Measurements from ENCODE around the gene SFI1. TPM values are rescaled to one million over a fixed set of nuclear protein-coding genes. Genes with fewer than 3 reads are reported as not detected.
A peak's percentile ranks its signal among the peaks of the same experiment; 100 is the strongest.
"Not testable (repeated sequence)": the region's sequence is repeated elsewhere in the genome, so short reads cannot be mapped to it uniquely, and the experiment has no call there.

Gene SFI1, protein sequence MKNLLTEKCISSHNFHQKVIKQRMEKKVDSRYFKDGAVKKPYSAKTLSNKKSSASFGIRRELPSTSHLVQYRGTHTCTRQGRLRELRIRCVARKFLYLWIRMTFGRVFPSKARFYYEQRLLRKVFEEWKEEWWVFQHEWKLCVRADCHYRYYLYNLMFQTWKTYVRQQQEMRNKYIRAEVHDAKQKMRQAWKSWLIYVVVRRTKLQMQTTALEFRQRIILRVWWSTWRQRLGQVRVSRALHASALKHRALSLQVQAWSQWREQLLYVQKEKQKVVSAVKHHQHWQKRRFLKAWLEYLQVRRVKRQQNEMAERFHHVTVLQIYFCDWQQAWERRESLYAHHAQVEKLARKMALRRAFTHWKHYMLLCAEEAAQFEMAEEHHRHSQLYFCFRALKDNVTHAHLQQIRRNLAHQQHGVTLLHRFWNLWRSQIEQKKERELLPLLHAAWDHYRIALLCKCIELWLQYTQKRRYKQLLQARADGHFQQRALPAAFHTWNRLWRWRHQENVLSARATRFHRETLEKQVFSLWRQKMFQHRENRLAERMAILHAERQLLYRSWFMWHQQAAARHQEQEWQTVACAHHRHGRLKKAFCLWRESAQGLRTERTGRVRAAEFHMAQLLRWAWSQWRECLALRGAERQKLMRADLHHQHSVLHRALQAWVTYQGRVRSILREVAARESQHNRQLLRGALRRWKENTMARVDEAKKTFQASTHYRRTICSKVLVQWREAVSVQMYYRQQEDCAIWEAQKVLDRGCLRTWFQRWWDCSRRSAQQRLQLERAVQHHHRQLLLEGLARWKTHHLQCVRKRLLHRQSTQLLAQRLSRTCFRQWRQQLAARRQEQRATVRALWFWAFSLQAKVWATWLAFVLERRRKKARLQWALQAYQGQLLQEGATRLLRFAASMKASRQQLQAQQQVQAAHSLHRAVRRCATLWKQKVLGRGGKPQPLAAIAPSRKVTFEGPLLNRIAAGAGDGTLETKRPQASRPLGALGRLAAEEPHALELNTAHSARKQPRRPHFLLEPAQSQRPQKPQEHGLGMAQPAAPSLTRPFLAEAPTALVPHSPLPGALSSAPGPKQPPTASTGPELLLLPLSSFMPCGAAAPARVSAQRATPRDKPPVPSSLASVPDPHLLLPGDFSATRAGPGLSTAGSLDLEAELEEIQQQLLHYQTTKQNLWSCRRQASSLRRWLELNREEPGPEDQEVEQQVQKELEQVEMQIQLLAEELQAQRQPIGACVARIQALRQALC
- 33.4 TPM for total RNA-seq

DNA sequence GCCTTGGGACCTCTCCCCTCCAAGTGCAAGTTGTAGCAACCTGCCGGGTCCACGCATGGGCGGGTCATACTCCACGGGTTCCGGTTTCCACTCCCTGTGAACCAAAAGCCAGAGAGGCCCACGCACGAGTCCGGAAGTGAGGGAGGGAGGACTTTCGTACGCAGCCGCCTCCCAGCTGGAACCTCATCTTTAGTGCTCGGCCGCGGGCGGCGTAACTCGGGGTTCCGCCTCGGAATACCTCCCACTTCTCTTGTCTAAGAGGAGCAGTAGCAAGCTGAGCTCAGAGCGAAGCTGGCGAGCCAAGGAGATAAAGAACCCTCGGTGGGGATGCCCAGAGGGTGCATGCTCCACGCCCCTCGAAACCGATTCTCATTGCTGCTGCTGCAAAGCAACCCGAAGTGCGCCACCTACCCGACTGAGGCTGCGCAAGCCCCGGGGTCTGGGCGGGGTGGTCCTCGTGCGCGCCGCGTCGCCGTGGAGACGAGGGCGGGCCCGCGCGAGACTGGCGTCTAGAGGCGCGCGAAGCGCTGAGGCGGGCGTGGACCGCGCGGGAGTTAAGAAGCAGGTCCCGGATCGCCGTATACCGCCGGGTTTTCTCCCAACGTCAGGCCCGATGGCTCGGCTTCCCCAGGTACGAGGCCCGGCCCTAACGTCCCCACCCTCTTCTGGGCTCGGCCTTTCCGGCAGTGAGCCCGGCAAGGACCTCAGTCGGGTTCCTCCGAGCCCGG lies at the start of gene SFI1:
Gene SFI1, plus strand, starts transcription at position 530 of the 728 bp plus-strand sequence. CDS start 11,749 bp downstream, outside the sequence.
- DNase-seq (ENCODE audit: low read depth in 2 of 3, low spot score in 2 of 3): peak; percentile 89 to 95 (median 95)

DNA sequence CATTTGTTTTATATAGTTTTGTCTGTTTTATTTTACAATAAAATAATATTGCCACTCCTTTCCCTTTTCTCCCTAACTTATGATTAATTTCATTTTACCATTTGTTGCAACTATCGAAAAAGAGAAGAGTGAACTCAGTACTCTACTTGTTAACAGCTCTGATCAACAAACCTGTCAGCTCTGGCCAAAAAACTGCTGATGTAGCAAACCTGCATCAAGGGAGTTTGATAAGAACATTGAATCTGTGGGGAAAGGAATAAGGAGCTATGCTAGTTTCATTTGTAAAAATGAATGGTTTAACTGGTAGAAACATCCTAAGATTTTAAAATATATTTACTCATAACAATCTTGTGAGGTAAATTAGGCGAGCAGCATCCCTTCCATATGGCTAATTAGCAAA lies 49.6 kb upstream of the SFI1 start:
- DNase-seq (ENCODE audit: low read depth in 2 of 3, low spot score in 2 of 3): no peak

DNA sequence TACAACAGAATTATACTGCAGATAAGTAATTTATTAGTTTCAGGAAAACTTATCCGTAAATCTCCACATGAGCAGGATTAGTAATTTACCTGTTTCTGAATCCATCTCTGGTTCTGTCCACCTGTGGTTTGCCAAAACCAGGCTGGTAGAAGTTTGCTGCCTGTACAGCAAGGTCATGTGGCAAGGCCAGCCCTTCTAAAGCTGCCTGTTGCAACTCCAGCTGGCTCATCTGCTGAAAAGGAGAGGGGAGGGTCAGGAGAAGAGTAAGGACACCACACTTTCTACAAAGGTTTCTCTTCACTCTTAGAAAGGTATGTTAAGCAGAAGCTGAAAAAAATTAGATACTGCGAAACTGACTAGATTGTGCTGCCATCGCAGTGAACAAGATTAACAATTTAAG lies 49.0 kb upstream of the SFI1 start:
- DNase-seq (ENCODE audit: low read depth in 2 of 3, low spot score in 2 of 3): no peak

DNA sequence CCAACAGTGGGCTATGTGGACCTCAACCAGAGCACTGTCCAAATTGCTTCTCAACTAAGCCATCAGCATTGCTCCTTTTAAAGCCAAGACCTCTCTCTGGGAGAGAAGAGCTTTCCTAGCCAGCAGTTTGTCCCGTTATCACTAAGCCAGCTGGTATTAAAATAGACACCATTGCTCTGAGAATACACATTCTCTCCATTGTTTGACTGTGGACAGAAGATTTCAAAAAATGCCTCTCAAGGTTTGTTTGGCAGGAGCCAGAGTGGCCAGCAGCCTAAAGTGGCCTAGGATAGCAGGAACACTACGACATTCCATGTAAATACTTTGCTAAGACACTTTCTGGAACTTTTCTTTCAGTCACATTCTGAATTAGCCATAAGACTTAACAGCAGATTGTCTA lies 48.0 kb upstream of the SFI1 start:
- no peak for DNase-seq (ENCODE audit: low read depth in 2 of 3, low spot score in 2 of 3)

DNA sequence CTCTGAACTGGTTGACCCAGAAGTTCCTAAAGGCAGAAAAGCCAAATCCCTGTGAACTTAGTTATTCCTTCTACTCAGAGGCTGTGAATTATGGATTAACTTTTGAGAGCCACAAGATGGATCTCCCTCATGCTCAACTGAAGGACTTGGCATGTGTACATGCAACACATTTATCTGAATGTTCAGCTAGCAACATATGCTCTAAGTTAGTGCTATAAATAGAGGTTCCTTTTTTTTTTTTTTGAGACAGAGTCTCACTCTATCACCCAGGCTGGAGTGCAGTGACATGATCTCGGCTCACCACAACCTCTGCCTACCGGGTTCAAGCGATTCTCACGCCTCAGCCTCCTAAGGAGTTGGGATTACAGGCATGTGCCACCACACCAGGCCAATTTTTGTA lies 46.8 kb upstream of the SFI1 start:
- DNase-seq (ENCODE audit: low read depth in 2 of 3, low spot score in 2 of 3): peak in 1 of 3 donors; percentile 7

DNA sequence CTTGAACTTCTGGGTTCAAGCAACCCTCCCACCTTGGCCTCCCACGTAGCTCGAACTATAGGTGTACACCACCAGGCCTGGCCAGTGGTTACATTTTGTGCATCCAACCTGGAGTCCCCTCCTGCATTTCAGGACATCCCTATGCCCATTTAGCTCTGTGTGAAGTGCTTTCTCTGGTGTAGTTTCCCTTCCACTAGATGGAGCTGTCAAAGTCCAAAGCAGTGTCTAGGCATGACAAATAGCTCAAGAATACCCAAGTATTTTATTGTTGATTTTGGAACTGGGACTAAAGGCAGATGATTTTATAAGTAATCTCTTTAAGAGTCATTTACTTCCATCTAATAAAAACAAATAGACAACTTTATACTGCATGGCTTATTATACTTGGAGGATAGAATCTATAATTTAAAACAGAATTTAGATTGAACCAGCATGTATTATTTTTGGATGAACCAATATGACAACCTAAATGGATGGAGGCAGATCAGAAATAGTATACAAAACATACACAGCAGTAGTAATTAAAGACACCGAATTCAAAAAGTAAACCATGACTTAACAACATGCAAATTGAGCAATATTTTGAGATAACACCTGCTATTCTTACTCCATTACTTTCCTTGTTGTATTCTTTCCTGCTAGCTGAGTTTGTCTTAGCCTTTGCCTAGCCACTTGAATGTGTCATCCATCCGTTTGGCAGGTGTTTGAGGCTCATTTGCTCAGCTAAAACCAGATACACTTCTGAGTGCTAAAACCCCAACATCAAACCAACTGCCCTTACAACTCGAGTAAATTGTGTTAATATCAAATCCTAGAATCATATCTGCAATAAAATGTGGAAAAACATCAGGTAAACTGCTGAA lies 44.4 kb upstream of the SFI1 start:
- DNase-seq (ENCODE audit: low read depth in 2 of 3, low spot score in 2 of 3): peak in 2 of 3 donors; percentile 42 to 62

DNA sequence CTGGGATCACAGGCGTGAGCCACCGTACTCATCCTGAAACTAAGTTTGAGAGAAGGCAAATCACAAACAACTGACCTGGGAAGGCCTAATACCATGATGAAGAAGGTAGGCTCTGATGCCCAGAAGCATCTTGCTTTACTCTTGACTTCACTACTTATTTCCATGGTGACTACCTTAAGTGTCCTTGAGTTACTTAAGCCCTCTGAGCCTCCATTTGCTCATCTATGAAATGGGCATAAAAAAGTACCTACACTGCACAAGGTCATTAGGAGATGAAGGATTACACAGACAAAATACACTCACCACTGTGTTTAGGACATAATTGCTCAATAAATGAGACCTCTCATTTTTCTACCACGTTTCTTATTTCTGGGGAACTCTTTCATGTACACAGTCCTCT lies 34.6 kb upstream of the SFI1 start:
- no peak for DNase-seq (ENCODE audit: low read depth in 2 of 3, low spot score in 2 of 3)

DNA sequence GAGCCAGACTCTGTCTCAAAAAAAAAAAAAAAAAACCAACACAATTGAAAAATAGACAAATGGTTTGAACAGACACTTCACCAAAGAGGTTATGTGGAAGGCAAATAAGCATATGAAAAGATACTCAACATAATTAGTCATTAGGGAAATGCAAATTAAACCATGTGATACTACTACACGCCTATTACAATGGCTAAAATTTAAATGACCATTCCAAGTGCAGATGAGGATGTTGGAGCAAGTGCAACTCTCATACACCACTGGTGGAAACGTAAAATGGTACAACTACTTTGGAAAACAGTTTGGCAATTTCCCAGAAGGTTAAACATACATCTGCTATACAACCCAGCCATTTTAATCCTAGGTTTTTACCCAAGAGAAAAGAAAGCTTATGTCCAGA lies 31.0 kb upstream of the SFI1 start:
- no peak for DNase-seq (ENCODE audit: low read depth in 2 of 3, low spot score in 2 of 3)

DNA sequence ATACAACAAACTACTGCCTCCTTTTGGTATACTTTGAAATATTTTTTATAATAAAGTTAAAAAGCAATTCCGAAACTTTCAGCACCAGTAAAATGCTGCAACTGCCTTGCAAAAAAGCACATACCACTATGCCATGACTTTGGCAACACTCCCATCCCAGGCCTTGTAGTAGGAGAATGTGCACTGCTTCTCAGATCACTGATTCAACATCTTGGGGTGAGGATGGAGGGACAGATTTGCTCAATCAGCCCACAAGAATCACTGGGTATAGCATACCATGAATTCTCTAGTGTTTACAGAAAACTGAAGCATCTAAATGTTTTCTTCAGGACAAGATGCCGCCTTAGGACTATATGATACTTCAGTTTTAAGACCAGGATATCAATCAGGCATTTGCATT lies 21.6 kb upstream of the SFI1 start:
- DNase-seq (ENCODE audit: low read depth in 2 of 3, low spot score in 2 of 3): no peak

DNA sequence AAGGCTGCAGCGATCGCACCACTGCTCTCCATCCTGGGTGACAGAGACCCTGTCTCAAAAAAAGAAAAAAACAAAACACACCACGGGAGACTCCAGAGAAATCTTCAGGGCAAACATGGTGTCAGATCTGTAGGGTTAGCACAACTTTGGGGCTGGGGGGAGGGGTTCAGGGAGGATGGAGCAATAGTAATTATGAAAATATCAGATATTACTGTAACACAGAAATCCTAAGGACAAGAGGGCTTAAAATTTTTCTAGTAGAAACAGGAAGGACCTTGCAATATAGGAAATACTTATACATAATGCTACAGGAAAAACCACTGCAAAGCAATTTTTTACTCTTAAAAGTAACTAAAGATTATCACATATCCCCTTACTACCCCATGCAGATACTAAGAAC lies 20.5 kb upstream of the SFI1 start:
- DNase-seq (ENCODE audit: low read depth in 2 of 3, low spot score in 2 of 3): no peak

DNA sequence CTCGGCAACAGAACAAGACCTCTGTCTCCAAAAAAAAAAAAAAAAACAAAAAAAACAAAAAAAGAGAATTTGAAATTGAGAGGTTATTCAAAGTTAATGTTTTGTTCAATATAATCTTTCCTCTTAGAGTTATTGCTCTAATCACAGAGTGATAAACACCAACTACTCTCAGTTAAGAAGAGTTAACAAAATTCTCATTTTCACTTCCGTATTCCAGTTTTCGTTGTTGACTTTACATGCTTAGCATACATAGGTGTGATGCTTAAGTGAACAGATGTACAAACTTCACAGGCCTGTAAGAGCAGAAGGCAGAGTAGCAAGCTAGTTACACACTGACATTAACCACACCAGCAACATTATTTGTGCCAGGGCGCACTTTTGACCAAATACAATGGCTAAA lies 19.0 kb upstream of the SFI1 start:
- no peak for DNase-seq (ENCODE audit: low read depth in 2 of 3, low spot score in 2 of 3)

DNA sequence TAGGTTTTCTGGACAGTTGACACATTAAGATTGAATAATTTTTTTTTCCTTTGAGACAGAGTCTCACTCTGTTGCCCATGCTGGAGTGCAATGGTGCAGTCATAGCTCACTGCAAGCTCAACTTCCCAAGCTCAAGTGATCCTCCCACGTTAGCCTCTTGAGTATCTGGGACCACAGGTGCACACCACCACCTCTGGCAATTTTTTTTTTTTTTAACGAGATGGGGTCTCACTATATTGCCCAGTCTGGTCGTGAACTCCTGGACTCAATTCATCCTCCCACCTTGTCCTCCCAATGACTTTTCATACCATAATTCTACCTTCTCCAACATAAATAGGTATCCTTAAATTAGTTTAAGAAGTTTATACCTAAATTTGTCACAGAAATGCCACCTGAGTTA lies 15.2 kb upstream of the SFI1 start:
- no peak for DNase-seq (ENCODE audit: low read depth in 2 of 3, low spot score in 2 of 3)

DNA sequence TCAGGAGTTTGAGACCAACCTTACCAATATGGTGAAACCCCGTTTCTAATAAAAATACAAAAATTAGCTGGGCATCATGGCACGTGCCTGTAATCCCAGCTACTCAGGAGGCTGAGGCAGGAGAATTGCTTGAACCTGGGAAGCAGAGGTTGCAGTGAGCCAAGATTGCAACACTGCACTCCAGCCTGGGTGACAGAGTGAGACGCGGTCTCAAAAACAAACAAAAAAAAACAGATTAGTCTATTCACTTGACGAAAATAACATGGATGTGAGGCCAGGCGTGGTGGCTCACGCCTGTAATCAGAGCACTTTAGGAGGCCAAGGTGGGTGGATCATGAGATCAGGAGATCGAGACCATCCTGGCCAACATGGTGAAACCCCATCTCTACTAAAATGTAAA lies 13.9 kb upstream of the SFI1 start:
- DNase-seq (ENCODE audit: low read depth in 2 of 3, low spot score in 2 of 3): not testable (repeated sequence)

DNA sequence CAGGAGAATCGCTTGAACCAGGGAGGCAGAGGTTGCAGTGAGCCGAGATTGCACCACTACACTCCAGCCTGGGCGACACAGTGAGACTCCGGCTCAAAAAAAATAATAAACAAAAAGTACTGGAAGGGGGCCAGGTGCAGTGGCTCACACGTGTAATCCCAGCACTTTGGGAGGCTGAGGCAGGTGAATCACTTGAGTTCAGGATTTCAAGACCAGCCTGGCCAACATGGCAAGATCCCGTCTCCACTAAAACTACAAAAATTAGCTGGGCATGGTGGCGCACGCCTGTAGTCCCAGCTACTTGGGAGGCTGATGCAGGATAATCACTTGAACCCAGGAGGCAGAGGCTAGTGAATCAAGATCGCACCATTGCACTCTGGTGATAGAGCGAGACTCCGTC lies 10.0 kb upstream of the SFI1 start:
- DNase-seq (ENCODE audit: low read depth in 2 of 3, low spot score in 2 of 3): not testable (repeated sequence)

DNA sequence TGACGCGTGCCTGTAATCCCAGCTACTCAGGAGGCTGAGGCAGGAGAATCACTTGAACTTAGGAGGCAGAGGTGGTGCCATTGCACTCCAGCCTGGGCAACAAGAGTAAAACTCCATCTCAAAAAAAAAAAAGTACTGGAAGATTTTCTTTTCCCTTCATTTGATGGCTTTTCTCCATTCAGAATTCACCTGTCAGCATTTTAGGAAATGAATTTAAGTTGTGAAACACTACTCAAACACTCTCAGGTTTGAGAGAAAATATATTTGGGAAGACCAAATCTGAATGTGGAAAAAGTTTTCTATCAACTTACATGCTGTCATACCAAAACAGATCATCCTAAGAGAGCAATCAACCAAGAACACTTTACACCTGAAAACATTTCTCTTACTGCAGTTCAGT lies 9.4 kb upstream of the SFI1 start:
- no peak for DNase-seq (ENCODE audit: low read depth in 2 of 3, low spot score in 2 of 3)

DNA sequence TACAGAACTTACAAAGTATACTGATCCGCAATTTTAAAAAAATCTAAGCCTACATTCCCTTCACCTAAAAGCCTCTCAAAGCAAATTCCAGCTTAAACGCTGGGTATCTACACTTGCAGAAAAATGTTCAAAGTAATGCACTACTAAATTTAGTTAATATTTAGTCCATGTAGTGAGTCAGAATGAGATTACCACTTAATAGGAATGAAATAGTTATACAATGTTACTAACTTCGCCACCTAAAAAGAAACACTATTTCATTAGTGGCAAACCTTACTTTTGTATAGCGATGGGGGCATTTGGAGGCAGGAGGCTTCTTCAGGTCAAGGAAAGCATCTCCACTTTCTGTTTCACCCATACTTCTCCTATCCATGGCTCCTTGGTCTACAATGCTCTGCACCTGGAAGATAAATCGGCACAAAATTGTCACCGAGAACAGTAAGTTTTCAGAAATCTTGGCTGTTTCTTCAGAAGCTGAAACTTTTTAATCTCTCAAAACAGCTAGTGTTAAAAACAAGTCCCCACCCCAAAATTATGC lies 7.9 kb upstream of the SFI1 start:
- no peak for DNase-seq (ENCODE audit: low read depth in 2 of 3, low spot score in 2 of 3)

DNA sequence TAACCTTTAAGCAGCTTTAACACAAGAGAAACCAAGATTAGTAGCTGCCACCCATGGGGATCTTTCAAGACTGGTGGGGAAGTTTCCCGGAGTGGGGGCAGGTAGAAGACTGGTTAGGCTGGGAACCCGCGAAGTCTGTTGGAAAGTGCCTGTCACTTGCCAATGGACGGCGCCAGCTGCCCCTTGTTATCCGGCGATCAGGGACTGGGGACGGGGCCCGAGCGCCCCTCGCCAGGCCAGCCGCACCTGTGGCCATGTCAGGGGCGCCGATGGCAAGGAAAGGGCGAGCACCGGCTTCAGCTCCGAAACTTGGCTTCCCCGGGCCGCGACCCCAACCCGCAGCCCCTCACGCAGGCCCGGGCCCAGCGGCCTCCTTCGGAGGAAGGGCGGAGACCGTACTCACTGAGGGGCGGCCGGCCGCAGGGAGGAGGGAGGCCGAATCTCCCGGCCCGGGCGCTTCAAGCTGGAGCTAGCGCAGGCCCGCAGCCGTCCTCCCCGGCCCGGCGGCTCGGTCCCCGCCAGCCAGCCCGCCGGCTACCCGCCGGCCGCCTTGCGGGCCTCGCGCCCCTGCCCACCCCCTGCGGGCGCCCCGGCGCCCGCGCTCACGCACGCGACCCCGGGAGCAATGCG lies 7.2 kb upstream of the SFI1 start:
- peak in 2 of 3 donors; percentile 34 to 44 for DNase-seq (ENCODE audit: low read depth in 2 of 3, low spot score in 2 of 3)

DNA sequence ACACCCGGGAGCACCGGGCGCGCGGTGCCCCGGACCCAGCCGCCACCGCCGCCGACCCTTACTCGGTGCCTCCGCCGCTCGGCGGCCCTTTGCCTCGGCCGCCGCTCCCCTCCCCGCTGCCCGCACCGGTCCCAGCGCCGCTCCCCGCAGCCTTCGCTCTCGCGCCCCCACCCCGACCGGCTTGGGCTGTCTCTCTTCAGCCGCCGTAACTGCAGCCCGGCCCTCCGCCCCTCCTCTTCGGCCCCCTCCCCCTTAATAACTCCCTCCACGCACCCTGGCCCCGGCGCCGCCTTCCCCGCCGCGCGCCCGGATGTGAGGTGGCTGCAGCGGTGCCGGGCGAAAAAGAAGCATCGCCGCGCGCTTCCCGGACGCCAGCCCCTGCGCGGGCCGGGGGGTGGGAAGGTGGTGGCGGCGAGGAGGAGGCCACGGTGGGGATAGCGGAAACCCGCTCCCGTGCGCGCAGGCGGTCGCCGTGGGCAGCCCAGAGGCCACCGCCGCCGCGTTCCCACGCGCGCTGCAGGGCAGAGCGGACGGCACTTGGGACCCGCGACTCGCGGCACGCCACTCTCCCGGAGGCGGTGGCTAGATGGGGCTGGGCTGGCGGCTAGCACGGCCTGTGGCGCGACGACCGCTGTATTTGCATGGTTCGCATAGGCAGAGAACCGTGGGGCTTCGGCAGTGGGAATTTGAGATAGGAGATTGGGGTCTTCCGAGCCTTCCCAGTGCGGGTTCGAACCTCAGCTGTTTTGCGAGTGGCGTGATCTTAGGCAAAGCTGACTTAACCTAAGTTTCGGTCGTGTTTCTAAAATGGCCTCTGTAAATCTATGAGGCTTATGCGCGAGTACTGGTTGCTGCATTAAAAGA lies 6.5 kb upstream of the SFI1 start, which contains the start of gene EIF4ENIF1:
Gene EIF4ENIF1, minus strand, starts transcription at position 211 of the 864 bp plus-strand sequence. CDS start 1,124 bp downstream, outside the sequence.
- peak; percentile 82 to 91 (median 91) for DNase-seq (ENCODE audit: low read depth in 2 of 3, low spot score in 2 of 3)
